Colon (tissue), 2 donors: ENCODE results near the gene ABHD17B.

Experiments
- FAIRE-seq: peaks from 2 replicates; lab custom pipeline; 2012; peaks lifted over from hg19 to GRCh38; lab: Jason Lieb, UNC
- donor health status: control.
- donor health status: control.

ABHD17B gene

GRCh38 chr9:71819115-71819739 lies 91.8 kb downstream of the ABHD17B start:
- FAIRE-seq: peak; percentile 49

- FAIRE-seq: no peak
Observed at GRCh38 chr9:71816916-71817451, 94.0 kb downstream of the ABHD17B start.
